SU-DHL-6 (cell line): Measurements from ENCODE around the gene ARAP3.

Experiments
- H2AFZ ChIP-seq: fragments of 200-600 bp; sonication (generic); 2 replicates; pipeline ENCODE4 v1.6.1; 2014; ENCODE audit warnings: low read depth, mild to moderate bottlenecking, moderate library complexity, mixed read lengths, antibody characterized with exemption, low read length; ENCODE audit not compliant: severe bottlenecking
- H3F3A ChIP-seq: fragments of 200-600 bp; shearing (Covaris generic); 2 replicates; pipeline ENCODE4 v1.6.0; 2016; ENCODE audit warnings: antibody characterized with exemption, mild to moderate bottlenecking; ENCODE audit not compliant: insufficient read depth
- H3K27ac ChIP-seq: fragments of 200-600 bp; sonication (generic); 2 replicates; pipeline ENCODE4 v1.5.1; 2016; ENCODE audit warnings: low read depth, mild to moderate bottlenecking, low read length, moderate library complexity, mixed read lengths
- H3K27me3 ChIP-seq: fragments of 200-600 bp; sonication (generic), shearing (Covaris generic); 2 replicates; pipeline ENCODE4 v1.6.0; 2014; ENCODE audit warnings: mild to moderate bottlenecking, low read length
- H3K36me3 ChIP-seq: fragments of 200-600 bp; sonication (generic); 2 replicates; pipeline ENCODE4 v1.6.1; 2014; ENCODE audit warnings: mild to moderate bottlenecking, low read length, mixed read lengths
- H3K4me2 ChIP-seq: fragments of 300-600, 200-600 bp; shearing (Covaris generic), sonication (generic); 2 replicates; pipeline ENCODE4 v1.6.0; 2014; ENCODE audit warnings: low read length, low read depth, mild to moderate bottlenecking; ENCODE audit not compliant: poor library complexity, severe bottlenecking
- H3K4me3 ChIP-seq: fragments of 200-600 bp; sonication (generic); 2 replicates; pipeline ENCODE4 v1.5.1; 2014; ENCODE audit warnings: antibody characterized with exemption, low read length, mild to moderate bottlenecking, mixed read lengths; ENCODE audit not compliant: insufficient read depth, poor library complexity, severe bottlenecking
- H3K79me2 ChIP-seq: fragments of 200-600 bp; sonication (generic); 2 replicates; pipeline ENCODE4 v1.6.1; 2014; ENCODE audit warnings: mild to moderate bottlenecking, low read length, moderate library complexity; ENCODE audit not compliant: insufficient read depth
- H3K9ac ChIP-seq: fragments of 200-600 bp; sonication (generic); 2 replicates; pipeline ENCODE4 v1.7.0; 2014; ENCODE audit warnings: mild to moderate bottlenecking, low read length
- H3K9me2 ChIP-seq: fragments of 200-600 bp; sonication (generic); replicated peaks from 2 replicates; pipeline ENCODE4 v1.6.1; 2014; ENCODE audit warnings: low read length; ENCODE audit not compliant: insufficient read depth
- H3K9me3 ChIP-seq: fragments of 200-600 bp; sonication (generic); 2 replicates; pipeline ENCODE4 v1.6.1; 2014; ENCODE audit warnings: low read length, mixed read lengths; ENCODE audit not compliant: insufficient read depth
- H4K20me1 ChIP-seq: fragments of 200-600 bp; sonication (generic); 2 replicates; pipeline ENCODE4 v1.6.1; 2014; ENCODE audit warnings: low read depth, mild to moderate bottlenecking, antibody characterized with exemption, low read length, moderate library complexity, mixed read lengths
- EZH2phosphoT487 ChIP-seq: fragments of 200-600 bp; sonication (generic), shearing (Covaris generic); conservative IDR thresholded peaks from 2 replicates; pipeline ENCODE4 v1.6.1; 2018; ENCODE audit warnings: mild to moderate bottlenecking, antibody characterized with exemption, low read length, moderate library complexity, mixed read lengths
- TF ChIP-seq, protein P1 (sequence below): fragments of 200-600 bp; sonication (generic); IDR thresholded peaks from one replicate; pipeline ENCODE4 v1.5.1; 2017; ENCODE audit warnings: antibody characterized with exemption, mild to moderate bottlenecking, low read length, moderate library complexity; ENCODE audit not compliant: insufficient read depth, poor library complexity, severe bottlenecking

Gene ARAP3

DNA sequence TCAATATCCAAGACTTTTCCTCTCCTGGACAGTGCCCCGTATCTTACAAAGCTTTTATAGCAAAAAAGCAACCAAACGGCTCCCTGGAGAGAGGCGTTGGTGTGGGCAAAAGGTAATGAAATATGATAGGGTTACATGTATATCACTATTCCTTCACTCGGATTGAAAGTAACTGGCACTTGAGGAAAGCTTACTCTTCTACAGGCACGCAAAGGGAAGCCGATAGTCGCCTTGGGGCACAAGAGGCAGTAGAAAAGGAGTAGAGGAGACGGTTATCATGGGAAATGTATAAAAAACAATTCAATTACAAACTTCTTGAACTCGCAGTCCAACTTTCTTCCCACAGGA, 64.4 kb downstream of the ARAP3 start:
- no peaks in the 10 kb centered on the region for H3K9me2 ChIP-seq
- peaks cover 54% of the 10 kb centered on the region for H3K79me2 ChIP-seq
- peak overlapping the region; percentile 96 for H3K9ac ChIP-seq
- TF ChIP-seq EZH2phosphoT487: no peak
- TF ChIP-seq, protein P1, sequence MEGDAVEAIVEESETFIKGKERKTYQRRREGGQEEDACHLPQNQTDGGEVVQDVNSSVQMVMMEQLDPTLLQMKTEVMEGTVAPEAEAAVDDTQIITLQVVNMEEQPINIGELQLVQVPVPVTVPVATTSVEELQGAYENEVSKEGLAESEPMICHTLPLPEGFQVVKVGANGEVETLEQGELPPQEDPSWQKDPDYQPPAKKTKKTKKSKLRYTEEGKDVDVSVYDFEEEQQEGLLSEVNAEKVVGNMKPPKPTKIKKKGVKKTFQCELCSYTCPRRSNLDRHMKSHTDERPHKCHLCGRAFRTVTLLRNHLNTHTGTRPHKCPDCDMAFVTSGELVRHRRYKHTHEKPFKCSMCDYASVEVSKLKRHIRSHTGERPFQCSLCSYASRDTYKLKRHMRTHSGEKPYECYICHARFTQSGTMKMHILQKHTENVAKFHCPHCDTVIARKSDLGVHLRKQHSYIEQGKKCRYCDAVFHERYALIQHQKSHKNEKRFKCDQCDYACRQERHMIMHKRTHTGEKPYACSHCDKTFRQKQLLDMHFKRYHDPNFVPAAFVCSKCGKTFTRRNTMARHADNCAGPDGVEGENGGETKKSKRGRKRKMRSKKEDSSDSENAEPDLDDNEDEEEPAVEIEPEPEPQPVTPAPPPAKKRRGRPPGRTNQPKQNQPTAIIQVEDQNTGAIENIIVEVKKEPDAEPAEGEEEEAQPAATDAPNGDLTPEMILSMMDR: no peak
- H3K4me3 ChIP-seq: peak overlapping the region; percentile 97
- H3F3A ChIP-seq: peaks cover 26% of the 10 kb centered on the region
- H3K27me3 ChIP-seq: no peaks in the 10 kb centered on the region
- H3K36me3 ChIP-seq: peaks cover 9% of the 10 kb centered on the region
- peak overlapping the region; percentile 81 for H3K4me2 ChIP-seq
- no peaks in the 10 kb centered on the region for H3K9me3 ChIP-seq
- peaks cover 18% of the 10 kb centered on the region for H4K20me1 ChIP-seq
- H3K27ac ChIP-seq: peak overlapping the region; percentile 48; the same call in 1 of the 2 replicates
- H2AFZ ChIP-seq: no peak overlapping the region

DNA sequence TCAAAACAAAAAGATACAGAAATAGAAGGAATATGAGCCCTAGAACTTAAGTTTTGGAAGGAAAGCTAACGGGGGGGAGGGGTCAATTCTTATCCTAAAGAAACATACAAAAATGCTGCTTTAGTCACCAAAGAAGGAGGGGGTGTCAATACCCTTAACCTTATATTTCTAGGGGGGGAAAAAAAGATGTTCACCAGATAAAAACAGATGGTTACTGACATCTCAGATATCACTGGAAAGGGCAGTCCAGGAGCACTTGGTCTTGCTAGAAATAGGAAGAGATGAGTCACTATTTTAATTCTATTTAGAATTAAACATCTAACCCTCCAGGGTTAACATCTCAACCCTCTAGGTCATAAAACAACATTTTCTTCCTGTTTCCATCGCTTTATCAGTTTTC, 64.9 kb downstream of the ARAP3 start:
- H3K36me3 ChIP-seq: peaks cover 12% of the 10 kb centered on the region
- H3K9me2 ChIP-seq: no peaks in the 10 kb centered on the region
- H3K79me2 ChIP-seq: peaks cover 59% of the 10 kb centered on the region
- no peaks in the 10 kb centered on the region for H3K9me3 ChIP-seq
- H4K20me1 ChIP-seq: peaks cover 18% of the 10 kb centered on the region
- peak overlapping the region; percentile 81 for H3K4me2 ChIP-seq
- TF ChIP-seq, protein P1: no peak
- no peak for TF ChIP-seq EZH2phosphoT487
- peak overlapping the region; percentile 97 for H3K4me3 ChIP-seq
- H3K27ac ChIP-seq: no peak overlapping the region
- H3F3A ChIP-seq: peaks cover 26% of the 10 kb centered on the region
- H3K9ac ChIP-seq: peak overlapping the region; percentile 96; the same call in 1 of the 2 replicates
- H3K27me3 ChIP-seq: no peaks in the 10 kb centered on the region
- H2AFZ ChIP-seq: no peak overlapping the region

DNA sequence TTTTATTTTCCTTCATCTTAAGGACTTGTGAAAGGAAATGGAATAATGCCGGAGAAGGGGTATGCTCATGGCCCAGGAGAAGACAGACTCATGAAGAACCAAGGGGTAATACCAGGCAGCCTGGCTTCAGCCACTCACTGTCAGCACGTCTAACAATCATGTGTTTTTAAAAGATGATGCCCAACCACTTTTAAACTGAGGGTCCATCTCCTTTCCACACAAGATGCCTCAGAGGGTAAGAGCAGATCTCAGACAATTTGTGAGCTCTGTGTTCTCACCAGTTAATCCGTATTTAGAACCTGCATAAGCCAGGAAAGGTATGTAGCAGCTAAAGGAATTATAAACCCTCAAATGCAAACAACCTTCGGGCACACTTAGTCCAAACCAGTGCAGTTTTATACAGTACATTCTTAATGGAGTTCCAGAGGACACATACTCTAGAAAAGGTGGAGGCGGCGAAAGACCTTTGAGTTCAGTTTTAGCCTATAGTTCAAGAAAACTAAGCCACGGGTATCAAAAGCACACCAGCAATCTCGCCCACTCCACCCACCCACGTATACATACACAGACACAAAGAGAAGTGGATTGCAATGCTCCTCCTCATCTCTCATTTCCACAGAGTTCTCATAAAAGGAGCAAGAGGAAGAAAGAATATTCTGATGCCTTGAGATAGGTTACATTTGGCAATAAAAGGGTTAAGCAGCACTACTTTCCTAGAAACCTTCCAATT, 65.9 kb downstream of the ARAP3 start:
- peak overlapping the region; percentile 81 for H3K4me2 ChIP-seq
- no peaks in the 10 kb centered on the region for H3K27me3 ChIP-seq
- H3K9ac ChIP-seq: no peak overlapping the region
- peaks cover 26% of the 10 kb centered on the region for H3F3A ChIP-seq
- H3K27ac ChIP-seq: no peak overlapping the region
- H3K36me3 ChIP-seq: peaks cover 12% of the 10 kb centered on the region
- no peak overlapping the region for H2AFZ ChIP-seq
- TF ChIP-seq, protein P1: no peak
- no peak for TF ChIP-seq EZH2phosphoT487
- H3K4me3 ChIP-seq: no peak overlapping the region
- H3K9me2 ChIP-seq: no peaks in the 10 kb centered on the region
- peaks cover 18% of the 10 kb centered on the region for H4K20me1 ChIP-seq
- H3K9me3 ChIP-seq: no peaks in the 10 kb centered on the region
- H3K79me2 ChIP-seq: peaks cover 66% of the 10 kb centered on the region
